ENCODE measurements around the gene CXXC5.

- no peak for TF ChIP-seq CTCF (conservative IDR thresholded peaks at IDR 0.05; ENCODE audit: low read depth, low read length)
- TF ChIP-seq EZH2 (IDR thresholded peaks at IDR 0.05; ENCODE audit: borderline replicate concordance, low read depth, low read length, poor library complexity, severe bottlenecking), result no peak
Observed at GRCh38 chr5:139634028-139634325, 14.2 kb upstream of the CXXC5 start.
